ENCODE results near the gene MT1B.
A peak's percentile ranks its signal among the peaks of the same experiment; 100 is the strongest.
"Not testable (repeated sequence)": the region's sequence is repeated elsewhere in the genome, so short reads cannot be mapped to it uniquely, and the experiment has no call there.

Gene MT1B

GRCh38 chr16:56620339-56620897 lies 31.3 kb upstream of the MT1B start:
- DNase-seq (ENCODE audit: low read depth): no peak

GRCh38 chr16:56621665-56622445 lies 29.8 kb upstream of the MT1B start:
- not testable (repeated sequence) for DNase-seq (ENCODE audit: low read depth)

GRCh38 chr16:56623184-56623583 lies 28.5 kb upstream of the MT1B start:
- DNase-seq (ENCODE audit: low read depth): not testable (repeated sequence)

- DNase-seq (ENCODE audit: low read depth): no peak
Observed at GRCh38 chr16:56623637-56624036, 28.0 kb upstream of the MT1B start.

GRCh38 chr16:56625140-56625942 lies 26.3 kb upstream of the MT1B start, which contains the start of gene MT1E:
TSS of gene MT1E (plus strand) at chr16:56625781. CDS start at chr16:56625852, 71 bp downstream.
- peak; percentile 64 for DNase-seq (ENCODE audit: low read depth)

- no peak for DNase-seq (ENCODE audit: low read depth)
Observed at GRCh38 chr16:56625943-56626654, 25.6 kb upstream of the MT1B start.

GRCh38 chr16:56626685-56627084 lies 25.0 kb upstream of the MT1B start:
- no peak for DNase-seq (ENCODE audit: low read depth)

- no peak for DNase-seq (ENCODE audit: low read depth)
Observed at GRCh38 chr16:56628486-56629350, 23.0 kb upstream of the MT1B start.

GRCh38 chr16:56629531-56629930 lies 22.2 kb upstream of the MT1B start:
- no peak for DNase-seq (ENCODE audit: low read depth)

- DNase-seq (ENCODE audit: low read depth): no peak
Observed at GRCh38 chr16:56630134-56630533, 21.6 kb upstream of the MT1B start.

GRCh38 chr16:56631197-56631596 lies 20.5 kb upstream of the MT1B start:
- DNase-seq (ENCODE audit: low read depth): no peak

GRCh38 chr16:56631832-56632155 lies 19.9 kb upstream of the MT1B start:
- DNase-seq (ENCODE audit: low read depth): no peak

GRCh38 chr16:56632156-56632847 lies 19.4 kb upstream of the MT1B start, which contains the start of gene MT1M:
TSS of gene MT1M (plus strand) at chr16:56632659. CDS start at chr16:56632732, 73 bp downstream.
- DNase-seq (ENCODE audit: low read depth): no peak

- DNase-seq (ENCODE audit: low read depth): no peak
Observed at GRCh38 chr16:56632848-56633365, 18.8 kb upstream of the MT1B start.

- DNase-seq (ENCODE audit: low read depth): no peak
Observed at GRCh38 chr16:56633535-56633934, 18.2 kb upstream of the MT1B start.

- no peak for DNase-seq (ENCODE audit: low read depth)
Observed at GRCh38 chr16:56634715-56635440, 16.8 kb upstream of the MT1B start.

GRCh38 chr16:56635441-56635967 lies 16.2 kb upstream of the MT1B start:
- no peak for DNase-seq (ENCODE audit: low read depth)

GRCh38 chr16:56636616-56637413 lies 14.9 kb upstream of the MT1B start:
- no peak for DNase-seq (ENCODE audit: low read depth)
